Transverse colon (tissue), 4 donors: ENCODE data around the gene SULT1A3. TPM values are rescaled to one million over a fixed set of nuclear protein-coding genes. Genes with fewer than 3 reads are reported as not detected.
"Not testable (repeated sequence)": the region's sequence is repeated elsewhere in the genome, so short reads cannot be mapped to it uniquely, and the experiment has no call there.

Experiments used
- DNase-seq: peaks from one replicate; pipeline ENCODE4 v3.0.0-alpha.2; 2019
- H3K27ac ChIP-seq, 4 donors: fragments of 200-600 bp; sonication (generic); 2 replicates each; pipeline ENCODE4 v1.5.1; 2016 to 2018; ENCODE audit warnings: inconsistent platforms in 4 of 4
- H3K27me3 ChIP-seq: fragments of 200-600 bp; sonication (generic); 2 replicates; pipeline ENCODE4 v1.5.1; 2017; ENCODE audit warnings: inconsistent platforms
- H3K36me3 ChIP-seq, 4 donors: fragments of 200-600 bp; sonication (generic); 2 replicates each; pipeline ENCODE4 v1.5.1; 2017 to 2019; ENCODE audit warnings: inconsistent platforms in 4 of 4
- H3K4me1 ChIP-seq, 4 donors: fragments of 200-600 bp; sonication (generic); 2 replicates each; pipeline ENCODE4 v1.5.1; 2017 to 2020; ENCODE audit warnings: inconsistent platforms in 4 of 4
- H3K4me3 ChIP-seq, 4 donors: fragments of 200-600 bp; sonication (generic); 1 replicate in 1 of 4; 2 replicates in 3 of 4; pipeline versions ENCODE4 v1.5.1 to v1.6.1; 2017 to 2019; ENCODE audit warnings: inconsistent platforms in 4 of 4
- H3K9me3 ChIP-seq, 2 donors: fragments of 200-600 bp; sonication (generic); 2 replicates each; pipeline ENCODE4 v1.5.1; 2017 to 2019; ENCODE audit warnings: inconsistent platforms in 2 of 2
- WGBS, 2 donors: methylation state at CpG; one replicate each; pipeline ENCODE4 v1.1.5; 2018; ENCODE audit warnings: low coverage in 1 of 2; 5-methylcytosine and 5-hydroxymethylcytosine counted together
- in situ Hi-C, 4 donors: fragments of 200-750 bp; cut with MboI; loops; one replicate each; pipeline versions ENCODE4 v1.15.0 to v1.15.1; 2017; ENCODE audit warnings: low sequenced_read_pairs in 3 of 4, low pct_ligation_motif_present in 1 of 4, low pct_unique_long_range_greater_than_20kb in 1 of 4
- intact Hi-C: fragments of 100-400 bp; cut with DNase I; formaldehyde crosslinking; loops from one replicate; pipeline ENCODE4 v1.15.1; 2023; ENCODE audit warnings: low total_unique reads
- small RNA-seq, 4 donors: library from RNA; depleted of rRNA; stranded (forward); fragments of <200 nt; gene quantifications; one replicate each; pipeline ENCODE3, GENCODE V24; 2016
- total RNA-seq, 4 donors: library from RNA; depleted of rRNA; stranded (reverse); fragments of >200 nt; gene quantifications; one replicate each; pipeline ENCODE4 v1.1.0, GENCODE V29; 2016

Gene SULT1A3
- total RNA-seq, 4 donors from 2014 or later: 55.4 to 864 (median 58.7) TPM

DNA sequence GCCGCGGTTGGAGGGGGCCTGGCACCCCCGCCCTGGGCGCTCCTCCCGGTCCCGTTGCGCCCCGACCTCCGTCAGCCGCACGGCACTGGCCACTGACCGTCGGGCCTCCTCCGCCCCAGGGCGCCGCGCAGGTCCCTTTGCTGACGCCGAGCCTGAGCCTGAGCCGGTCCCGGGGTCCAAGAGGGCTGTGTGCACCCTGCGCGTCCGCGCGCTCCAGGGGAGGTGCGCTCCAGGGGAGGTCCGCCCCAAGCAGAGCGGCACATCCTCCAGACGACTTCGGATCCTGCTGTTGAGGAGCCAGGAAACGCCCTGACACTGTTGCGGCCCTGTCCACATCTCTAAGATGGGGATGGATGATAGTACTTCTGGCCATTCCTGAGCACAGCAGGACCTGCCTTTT is 7.2 kb downstream of the SULT1A3 start:
- intact Hi-C loops: not testable (repeated sequence)
- H3K4me3 ChIP-seq: peak overlapping the region in 3 of 4 donors; percentile 33 to 51 (median 51)

DNA sequence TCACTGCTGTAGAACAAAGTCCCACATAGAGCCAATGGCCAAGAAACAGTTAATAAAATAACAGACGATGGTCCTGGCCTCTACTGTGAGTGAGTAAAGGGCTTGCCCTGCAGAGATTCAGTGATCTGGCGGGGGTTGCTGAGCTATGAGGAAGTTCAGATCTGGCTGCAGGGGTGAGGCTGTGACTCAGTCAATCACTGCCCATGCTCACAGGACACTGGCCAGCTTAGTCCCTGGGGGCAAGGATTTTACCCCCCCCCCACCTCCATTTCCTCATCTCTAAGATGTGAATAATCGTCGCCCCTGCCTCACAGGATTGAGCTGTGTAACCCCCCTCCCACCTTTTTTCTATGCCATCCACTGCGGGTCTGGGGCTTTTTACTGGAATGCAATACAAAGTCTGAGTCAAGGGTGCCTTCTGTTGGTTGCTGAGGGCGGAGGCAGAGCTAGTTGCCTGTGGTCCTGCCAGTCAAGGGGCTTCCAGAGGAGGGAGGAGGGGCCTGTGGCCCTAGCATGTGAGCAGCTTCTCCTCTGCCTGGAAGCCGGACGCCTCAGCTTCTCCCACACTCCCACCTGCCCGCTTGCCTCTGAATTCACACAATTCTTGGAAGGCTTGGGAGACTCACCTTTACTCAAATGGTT is 8.1 kb downstream of the SULT1A3 start:
- H3K27ac ChIP-seq, in situ Hi-C loops, H3K4me1 ChIP-seq, H3K9me3 ChIP-seq, H3K36me3 ChIP-seq, H3K27me3 ChIP-seq, intact Hi-C loops, H3K4me3 ChIP-seq: not testable (repeated sequence)
- peak; percentile 28 for DNase-seq
- no CpG with 5 or more reads among the region's 9 CpGs for WGBS, 2 donors

More for the DNA sequence above, 7.2 kb downstream of the SULT1A3 start:
- in situ Hi-C loops, DNase-seq, H3K27ac ChIP-seq, H3K27me3 ChIP-seq, H3K36me3 ChIP-seq, H3K9me3 ChIP-seq, H3K4me1 ChIP-seq: not testable (repeated sequence)
- no CpG with 5 or more reads among the region's 33 CpGs for WGBS, 2 donors

DNA sequence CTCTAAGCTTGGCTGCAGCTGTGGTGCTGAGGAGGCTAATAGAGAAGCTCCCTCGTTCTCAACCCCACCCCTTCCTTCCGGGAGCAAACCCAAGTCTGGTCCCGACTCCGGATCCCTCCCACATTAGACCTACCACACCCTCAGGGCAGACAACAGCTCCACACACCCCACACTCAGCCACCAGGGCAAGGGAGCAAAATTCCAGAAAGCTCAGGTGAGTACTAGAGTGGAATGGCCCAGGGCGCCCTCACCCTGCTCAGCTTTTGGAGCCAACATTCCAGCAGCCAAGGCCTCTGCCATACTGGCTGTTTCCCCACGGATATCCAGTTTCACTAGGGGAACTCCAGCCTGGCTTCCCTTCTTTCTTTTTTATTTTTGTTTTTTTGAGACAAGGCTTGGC is 10.0 kb downstream of the SULT1A3 start:
- H3K36me3 ChIP-seq, H3K4me1 ChIP-seq, H3K4me3 ChIP-seq, intact Hi-C loops, in situ Hi-C loops, H3K27me3 ChIP-seq, H3K27ac ChIP-seq, H3K9me3 ChIP-seq: not testable (repeated sequence)
- 15% methylated on average over 4 of the region's 6 CpGs; no CpG with 5 or more reads in 1 of the 2 donors for WGBS, 2 donors
- DNase-seq: peak; percentile 70

DNA sequence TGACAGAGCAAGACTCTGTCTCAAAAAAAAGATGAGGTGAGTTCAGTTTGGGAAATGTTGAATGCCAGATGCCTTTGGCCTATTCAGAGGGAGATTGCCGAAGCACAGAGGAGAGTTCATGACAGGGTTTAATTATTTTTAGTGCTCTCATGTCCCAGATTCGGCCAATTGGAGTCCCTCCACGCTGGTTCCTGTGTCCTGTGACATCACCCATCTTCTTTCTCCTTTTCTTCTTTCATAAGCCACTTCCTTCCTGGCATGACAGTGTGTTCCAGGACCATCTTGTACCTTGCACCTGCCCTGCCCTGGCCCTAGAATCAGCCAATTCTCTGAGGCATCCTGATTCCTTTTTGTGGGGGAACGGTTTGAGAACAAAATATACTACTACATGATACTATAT is 12.4 kb downstream of the SULT1A3 start:
- intact Hi-C loops, H3K4me1 ChIP-seq, DNase-seq, H3K4me3 ChIP-seq, H3K36me3 ChIP-seq, H3K27me3 ChIP-seq, H3K27ac ChIP-seq, in situ Hi-C loops, H3K9me3 ChIP-seq: not testable (repeated sequence)
- no CpG with 5 or more reads among the region's 4 CpGs for WGBS, 2 donors

DNA sequence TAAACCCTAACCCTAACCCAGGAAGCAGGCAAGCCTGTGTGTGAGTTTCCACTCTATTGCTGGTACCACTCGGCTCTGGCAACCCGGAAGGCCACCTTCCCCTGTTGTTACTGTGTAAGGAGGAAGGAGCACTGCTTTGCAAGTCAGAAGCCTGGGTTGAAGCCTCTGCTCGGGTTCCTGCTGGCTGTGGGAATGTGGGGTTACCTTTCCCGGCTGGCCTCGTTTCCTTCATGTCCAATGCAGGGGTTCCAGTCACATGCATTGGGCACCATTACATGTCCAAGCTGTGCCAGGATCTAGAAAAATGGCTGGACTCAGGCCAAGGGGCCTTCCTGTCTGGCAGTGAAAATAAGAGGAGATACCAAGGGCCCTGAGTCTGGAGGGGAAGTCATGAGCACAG is 18.0 kb downstream of the SULT1A3 start:
- H3K9me3 ChIP-seq, H3K36me3 ChIP-seq, H3K27ac ChIP-seq, H3K4me3 ChIP-seq, intact Hi-C loops, H3K4me1 ChIP-seq, H3K27me3 ChIP-seq, in situ Hi-C loops: not testable (repeated sequence)
- peak; percentile 1 for DNase-seq
- WGBS, 2 donors: 85% methylated on average over 5 of the region's 5 CpGs; no CpG with 5 or more reads in 1 of the 2 donors

DNA sequence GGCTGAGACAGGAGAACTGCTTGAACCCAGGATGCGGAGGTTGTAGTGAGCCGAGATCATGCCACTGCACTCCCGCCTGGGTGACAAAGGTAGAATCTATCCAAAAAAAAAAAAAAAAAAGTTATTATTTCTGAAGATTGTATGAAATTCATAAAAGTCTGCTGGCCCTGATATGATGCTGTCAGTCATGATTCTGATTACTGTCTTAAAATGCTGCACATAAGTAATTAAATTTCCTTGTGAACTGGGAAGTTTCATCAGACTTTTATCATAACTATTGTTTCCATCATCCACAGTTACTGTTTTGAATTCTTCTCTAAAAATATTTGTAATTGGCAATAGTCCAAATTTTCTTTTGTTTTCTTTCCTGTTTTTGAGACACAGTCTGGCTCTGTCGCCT is 49.3 kb downstream of the SULT1A3 start, which contains the start of gene NPIPB13:
NPIPB13 (minus strand) TSS at position 101 of the 400 bp plus-strand sequence. CDS start 2,906 bp downstream, outside the sequence.
- intact Hi-C loops, DNase-seq, H3K4me1 ChIP-seq, in situ Hi-C loops, H3K9me3 ChIP-seq, H3K27me3 ChIP-seq, H3K36me3 ChIP-seq, H3K27ac ChIP-seq, H3K4me3 ChIP-seq: not testable (repeated sequence)
- no CpG with 5 or more reads among the region's 4 CpGs for WGBS, 2 donors

Small RNA genes lying within 50 kb of the gene (small RNA-seq; reads per million reads assigned to genes)
- gene AC106782.4: 0 reads per million in 4 donors

Other genes with a start within 250 kb of the SULT1A3 start
- gene TMEM219, start 237.2 kb upstream of the SULT1A3 start, total RNA-seq: 100 to 1,000 TPM; 149 to 210 (median 158) TPM
- gene TAOK2, start 225.4 kb upstream of the SULT1A3 start, total RNA-seq: 100 to 1,000 TPM in 1 of 4 donors, 10 to 100 TPM in 3; 54.6 to 103 (median 68.1) TPM
- 10 to 100 TPM in 2 of 4 donors, 1 to 10 TPM in 2; 1.8 to 11.7 (median 8.8) TPM for gene HIRIP3, start 203.6 kb upstream of the SULT1A3 start, total RNA-seq
- 10 to 100 TPM; 65.6 to 94.3 (median 73.0) TPM for gene INO80E, start 203.0 kb upstream of the SULT1A3 start, total RNA-seq
- 10 to 100 TPM in 1 of 4 donors, 1 to 10 TPM in 3; 7.2 to 28.8 (median 9.7) TPM for gene DOC2A, start 188.2 kb upstream of the SULT1A3 start, total RNA-seq
- not detected for gene C16orf92, start 176.1 kb upstream of the SULT1A3 start, total RNA-seq
- gene TLCD3B, start 168.0 kb upstream of the SULT1A3 start, total RNA-seq: not detected
- 1,000 to 10,000 TPM in 2 of 4 donors, 100 to 1,000 TPM in 2; 778 to 1,392 (median 1,174) TPM for gene ALDOA, start 133.5 kb upstream of the SULT1A3 start, total RNA-seq
- 10 to 100 TPM; 17.7 to 92.3 (median 74.3) TPM for gene PPP4C, start 123.3 kb upstream of the SULT1A3 start, total RNA-seq
- gene TBX6, start 107.3 kb upstream of the SULT1A3 start, total RNA-seq: 1 to 10 TPM in 1 of 4 donors, under 1 TPM in 1, not detected in 2; 0.82 to 2.2 TPM
- gene YPEL3, start 103.0 kb upstream of the SULT1A3 start, total RNA-seq: 100 to 1,000 TPM in 3 of 4 donors, 10 to 100 TPM in 1; 90.8 to 154 (median 125) TPM
- gene GDPD3, start 85.7 kb upstream of the SULT1A3 start, total RNA-seq: 10 to 100 TPM in 3 of 4 donors, 1 to 10 TPM in 1; 9.4 to 33.3 (median 30.4) TPM
- gene MAPK3, start 76.0 kb upstream of the SULT1A3 start, total RNA-seq: 100 to 1,000 TPM; 226 to 448 (median 244) TPM
- gene CORO1A, start 15.7 kb upstream of the SULT1A3 start, total RNA-seq: 10 to 100 TPM in 3 of 4 donors, 1 to 10 TPM in 1; 5.6 to 30.2 (median 24.0) TPM
- 1,000 to 10,000 TPM in 1 of 4 donors, 100 to 1,000 TPM in 2, 10 to 100 TPM in 1; 39.6 to 1,391 (median 605) TPM for gene BOLA2B, start 5.6 kb upstream of the SULT1A3 start, total RNA-seq
- gene SLX1A, start 5.4 kb upstream of the SULT1A3 start, total RNA-seq: 100 to 1,000 TPM; 118 to 327 (median 158) TPM
- gene NPIPB13, start 49.2 kb downstream of the SULT1A3 start, total RNA-seq: 1 to 10 TPM; 2.4 to 6.4 (median 5.2) TPM
- gene CD2BP2, start 156.1 kb downstream of the SULT1A3 start, total RNA-seq: 10 to 100 TPM; 25.8 to 41.1 (median 33.0) TPM
- 10 to 100 TPM; 32.5 to 62.9 (median 40.3) TPM for gene TBC1D10B, start 171.2 kb downstream of the SULT1A3 start, total RNA-seq
- 1 to 10 TPM in 1 of 4 donors, not detected in 3; 6.3 TPM for gene MYL11, start 175.5 kb downstream of the SULT1A3 start, total RNA-seq
- gene SEPTIN1, start 183.3 kb downstream of the SULT1A3 start, total RNA-seq: 1 to 10 TPM; 2.8 to 9.8 (median 4.8) TPM
- gene ZNF48, start 196.2 kb downstream of the SULT1A3 start, total RNA-seq: 10 to 100 TPM in 1 of 4 donors, 1 to 10 TPM in 2, not detected in 1; 5.8 to 10.5 (median 7.0) TPM
- gene ZNF771, start 208.4 kb downstream of the SULT1A3 start, total RNA-seq: 10 to 100 TPM in 3 of 4 donors, 1 to 10 TPM in 1; 7.4 to 28.1 (median 15.1) TPM
- 10 to 100 TPM; 35.2 to 74.1 (median 50.0) TPM for gene DCTPP1, start 230.8 kb downstream of the SULT1A3 start, total RNA-seq
- 100 to 1,000 TPM in 3 of 4 donors, 10 to 100 TPM in 1; 86.7 to 218 (median 151) TPM for gene SEPHS2, start 246.6 kb downstream of the SULT1A3 start, total RNA-seq